Measurements from ENCODE around the gene TMIE. TPM values are rescaled to one million over a fixed set of nuclear protein-coding genes. Genes with fewer than 3 reads are reported as not detected.

Gene TMIE
- polyA plus RNA-seq, 3 donors: not detected

DNA sequence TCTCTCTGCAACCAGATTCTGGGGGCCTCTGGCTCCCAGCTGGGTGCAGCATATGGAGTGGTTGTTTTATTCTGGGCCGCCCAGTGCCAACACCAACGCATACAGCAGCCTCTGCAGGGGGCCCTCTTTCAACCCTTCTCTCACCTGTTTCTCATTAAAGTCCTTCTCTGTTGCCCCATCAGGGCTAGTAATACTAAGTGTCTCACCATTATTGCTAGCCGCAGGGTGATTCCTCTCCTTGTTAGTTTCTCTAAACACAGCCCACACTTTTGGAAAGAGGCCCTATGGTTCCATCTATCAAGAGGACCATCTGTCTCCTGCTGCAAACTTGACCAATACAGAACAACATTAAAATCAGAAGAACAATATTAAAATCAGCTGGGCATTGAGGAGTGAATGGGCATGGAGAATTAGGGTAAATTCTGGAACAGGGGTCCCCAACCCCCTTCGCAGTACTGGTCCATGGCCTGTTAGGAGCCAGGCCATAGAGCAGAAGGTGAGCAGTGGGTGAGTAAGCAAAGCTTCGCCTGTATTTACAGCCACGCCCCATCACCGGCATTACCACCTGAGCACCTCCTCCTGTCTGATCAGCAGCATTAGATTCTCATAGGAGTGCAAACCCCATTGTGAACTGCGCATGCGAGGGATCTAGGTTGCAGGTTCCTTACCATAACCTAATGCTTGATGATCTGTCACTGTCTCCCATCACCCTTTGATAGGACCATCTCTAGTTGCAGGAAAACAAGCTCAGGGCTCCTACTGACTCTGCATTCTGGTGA lies 44.2 kb upstream of the TMIE start:
- H3K9me3 Mint-ChIP-seq: peaks cover 3 to 9% (median 7%) of the 10 kb centered on the region in 7 donors
- no peaks in the 10 kb centered on the region for H3K36me3 ChIP-seq (replicated peaks in 1 of 2; ENCODE audit: control insufficient read depth in 1 of 2, insufficient read depth in 2 of 2, low read length in 2 of 2)
- 100% methylated on average over 5 of the region's 9 CpGs for WGBS (ENCODE audit: insufficient coverage)
- intact Hi-C loops (cut with micrococcal nuclease): no loop called here
- no peak overlapping the region for H3K27ac ChIP-seq (ENCODE audit: low read depth in 1 of 2, low read length in 2 of 2)
- H3K79me2 ChIP-seq (ENCODE audit: insufficient read depth, low read length): no peaks in the 10 kb centered on the region
- no peaks in the 10 kb centered on the region for H3K4me1 Mint-ChIP-seq
- H4K20me1 ChIP-seq (ENCODE audit: insufficient read depth, low read length): no peaks in the 10 kb centered on the region
- H3K9me3 ChIP-seq (replicated peaks in 1 of 2; ENCODE audit: control insufficient read depth in 1 of 2, insufficient read depth in 1 of 2, low read length in 2 of 2): peaks cover 3% of the 10 kb centered on the region in 2 donors
- no peak overlapping the region for H3K4me3 ChIP-seq (replicated peaks in 1 of 3; ENCODE audit: low read depth in 2 of 3, low read length in 3 of 3)
- H3K4me2 ChIP-seq (replicated peaks; ENCODE audit: extremely low read depth, low read length, poor library complexity, severe bottlenecking): no peak overlapping the region
- no peaks in the 10 kb centered on the region for H3K36me3 Mint-ChIP-seq
- peaks cover 0 to 3% of the 10 kb centered on the region in 2 donors for H3K27me3 ChIP-seq (ENCODE audit: control insufficient read depth in 2 of 2, insufficient read depth in 2 of 2, low read length in 2 of 2)
- no peak for TF ChIP-seq CTCF (IDR thresholded peaks at IDR 0.05)
- H2AFZ ChIP-seq (ENCODE audit: insufficient read depth, low read depth, low read length, poor library complexity, severe bottlenecking): no peak overlapping the region
- DNase-seq: no peak
- no peak overlapping the region for H3K9ac ChIP-seq (ENCODE audit: insufficient read depth, low read length, poor library complexity, severe bottlenecking)
- no peak overlapping the region for H3K4me3 Mint-ChIP-seq
- peaks cover 5 to 6% (median 5%) of the 10 kb centered on the region in 3 donors for H3K27me3 Mint-ChIP-seq (ENCODE audit: low read depth in 3 of 3)
- no peaks in the 10 kb centered on the region for H3K4me1 ChIP-seq (ENCODE audit: control insufficient read depth in 1 of 2, insufficient read depth in 2 of 2, low read length in 2 of 2)
- no peak overlapping the region for H3K27ac Mint-ChIP-seq

GRCh38 chr3:46659285-46659684 lies 41.9 kb upstream of the TMIE start:
- WGBS (ENCODE audit: insufficient coverage): 96% methylated on average over 8 of the region's 8 CpGs
- H3K27ac ChIP-seq (ENCODE audit: low read depth in 1 of 2, low read length in 2 of 2): no peak overlapping the region
- no peak overlapping the region for H2AFZ ChIP-seq (ENCODE audit: insufficient read depth, low read depth, low read length, poor library complexity, severe bottlenecking)
- no peak for DNase-seq
- H3K9me3 Mint-ChIP-seq: no peaks in the 10 kb centered on the region
- H3K4me2 ChIP-seq (replicated peaks; ENCODE audit: extremely low read depth, low read length, poor library complexity, severe bottlenecking): no peak overlapping the region
- H3K27me3 Mint-ChIP-seq (ENCODE audit: low read depth in 3 of 3): peaks cover 5 to 12% (median 11%) of the 10 kb centered on the region in 3 donors
- no peaks in the 10 kb centered on the region for H3K36me3 Mint-ChIP-seq
- no peaks in the 10 kb centered on the region for H3K27me3 ChIP-seq (ENCODE audit: control insufficient read depth in 2 of 2, insufficient read depth in 2 of 2, low read length in 2 of 2)
- no peaks in the 10 kb centered on the region for H3K4me1 ChIP-seq (ENCODE audit: control insufficient read depth in 1 of 2, insufficient read depth in 2 of 2, low read length in 2 of 2)
- no peak for TF ChIP-seq CTCF (IDR thresholded peaks at IDR 0.05)
- H3K79me2 ChIP-seq (ENCODE audit: insufficient read depth, low read length): no peaks in the 10 kb centered on the region
- H3K4me1 Mint-ChIP-seq: no peaks in the 10 kb centered on the region
- H3K36me3 ChIP-seq (replicated peaks in 1 of 2; ENCODE audit: control insufficient read depth in 1 of 2, insufficient read depth in 2 of 2, low read length in 2 of 2): no peaks in the 10 kb centered on the region
- no peaks in the 10 kb centered on the region for H3K9me3 ChIP-seq (replicated peaks in 1 of 2; ENCODE audit: control insufficient read depth in 1 of 2, insufficient read depth in 1 of 2, low read length in 2 of 2)
- no peaks in the 10 kb centered on the region for H4K20me1 ChIP-seq (ENCODE audit: insufficient read depth, low read length)
- intact Hi-C loops (cut with micrococcal nuclease): no loop called here
- no peak overlapping the region for H3K4me3 ChIP-seq (replicated peaks in 1 of 3; ENCODE audit: low read depth in 2 of 3, low read length in 3 of 3)
- no peak overlapping the region for H3K27ac Mint-ChIP-seq
- no peak overlapping the region for H3K4me3 Mint-ChIP-seq
- no peak overlapping the region for H3K9ac ChIP-seq (ENCODE audit: insufficient read depth, low read length, poor library complexity, severe bottlenecking)
